ENCODE data around the gene CAMKK2. TPM values are rescaled to one million over a fixed set of nuclear protein-coding genes. Genes with fewer than 3 reads are reported as not detected.
"Not testable (repeated sequence)": the region's sequence is repeated elsewhere in the genome, so short reads cannot be mapped to it uniquely, and the experiment has no call there.

The CAMKK2 gene
- polyA plus RNA-seq, 1 donor = 45.5 TPM

GRCh38 chr12:121281116-121281515 lies 15.4 kb downstream of the CAMKK2 start:
- no CpG with 5 or more reads among the region's 14 CpGs for WGBS (ENCODE audit: insufficient coverage, low lambda C conversion rate)
- not testable (repeated sequence) for H3K27ac ChIP-seq (ENCODE audit: low read length); H3K4me3 ChIP-seq (ENCODE audit: low read length); H3K9me3 ChIP-seq (ENCODE audit: control insufficient read depth, low read depth, low read length); DNase-seq; H3K27me3 ChIP-seq (ENCODE audit: control insufficient read depth, insufficient read depth, low read length); H3K4me1 ChIP-seq (ENCODE audit: control insufficient read depth, insufficient read depth, low read length)
- peaks cover 28% of the 10 kb centered on the region for H3K36me3 ChIP-seq (ENCODE audit: control insufficient read depth, insufficient read depth, low read length)

- not testable (repeated sequence) for H3K4me3 ChIP-seq (ENCODE audit: low read length); H3K4me1 ChIP-seq (ENCODE audit: control insufficient read depth, insufficient read depth, low read length); DNase-seq; H3K9me3 ChIP-seq (ENCODE audit: control insufficient read depth, low read depth, low read length); H3K27ac ChIP-seq (ENCODE audit: low read length); H3K27me3 ChIP-seq (ENCODE audit: control insufficient read depth, insufficient read depth, low read length)
- peaks cover 31% of the 10 kb centered on the region for H3K36me3 ChIP-seq (ENCODE audit: control insufficient read depth, insufficient read depth, low read length)
- WGBS (ENCODE audit: insufficient coverage, low lambda C conversion rate) = no CpG with 5 or more reads among the region's 11 CpGs
These were observed 16.0 kb downstream of the CAMKK2 start for GRCh38 chr12:121280531-121280930.

GRCh38 chr12:121279507-121279915 lies 17.0 kb downstream of the CAMKK2 start:
- Histone ChIP-seq H3K4me3 (ENCODE audit: low read length) (no peak overlapping the region), H3K4me1 (ENCODE audit: control insufficient read depth, insufficient read depth, low read length) (no peaks in the 10 kb centered on the region), H3K27ac (ENCODE audit: low read length) (no peak overlapping the region), H3K9me3 (ENCODE audit: control insufficient read depth, low read depth, low read length) (peaks cover 2% of the 10 kb centered on the region), H3K36me3 (ENCODE audit: control insufficient read depth, insufficient read depth, low read length) (peaks cover 36% of the 10 kb centered on the region), H3K27me3 (ENCODE audit: control insufficient read depth, insufficient read depth, low read length) (no peaks in the 10 kb centered on the region)
- DNase-seq = no peak
- WGBS (ENCODE audit: insufficient coverage, low lambda C conversion rate) = no CpG with 5 or more reads among the region's 10 CpGs

GRCh38 chr12:121279071-121279375 lies 17.5 kb downstream of the CAMKK2 start:
- Histone ChIP-seq H3K4me3 (ENCODE audit: low read length) (no peak overlapping the region), H3K4me1 (ENCODE audit: control insufficient read depth, insufficient read depth, low read length) (no peaks in the 10 kb centered on the region), H3K9me3 (ENCODE audit: control insufficient read depth, low read depth, low read length) (peaks cover 4% of the 10 kb centered on the region), H3K27me3 (ENCODE audit: control insufficient read depth, insufficient read depth, low read length) (no peaks in the 10 kb centered on the region), H3K36me3 (ENCODE audit: control insufficient read depth, insufficient read depth, low read length) (peaks cover 40% of the 10 kb centered on the region), H3K27ac (ENCODE audit: low read length) (no peak overlapping the region)
- no CpG with 5 or more reads among the region's 13 CpGs for WGBS (ENCODE audit: insufficient coverage, low lambda C conversion rate)
- DNase-seq = no peak

GRCh38 chr12:121278169-121279070 lies 18.1 kb downstream of the CAMKK2 start:
- no peaks in the 10 kb centered on the region for H3K27me3 ChIP-seq (ENCODE audit: control insufficient read depth, insufficient read depth, low read length)
- H3K4me3 ChIP-seq (ENCODE audit: low read length) = no peak overlapping the region
- peaks cover 44% of the 10 kb centered on the region for H3K36me3 ChIP-seq (ENCODE audit: control insufficient read depth, insufficient read depth, low read length)
- H3K27ac ChIP-seq (ENCODE audit: low read length) = no peak overlapping the region
- H3K9me3 ChIP-seq (ENCODE audit: control insufficient read depth, low read depth, low read length) = peaks cover 5% of the 10 kb centered on the region
- DNase-seq = no peak
- no peaks in the 10 kb centered on the region for H3K4me1 ChIP-seq (ENCODE audit: control insufficient read depth, insufficient read depth, low read length)
- WGBS (ENCODE audit: insufficient coverage, low lambda C conversion rate) = no CpG with 5 or more reads among the region's 15 CpGs

GRCh38 chr12:121277374-121277759 lies 19.1 kb downstream of the CAMKK2 start:
- no peaks in the 10 kb centered on the region for H3K27me3 ChIP-seq (ENCODE audit: control insufficient read depth, insufficient read depth, low read length)
- DNase-seq = no peak
- H3K9me3 ChIP-seq (ENCODE audit: control insufficient read depth, low read depth, low read length) = peaks cover 5% of the 10 kb centered on the region
- H3K27ac ChIP-seq (ENCODE audit: low read length) = no peak overlapping the region
- H3K36me3 ChIP-seq (ENCODE audit: control insufficient read depth, insufficient read depth, low read length) = peaks cover 43% of the 10 kb centered on the region
- no peak overlapping the region for H3K4me3 ChIP-seq (ENCODE audit: low read length)
- no peaks in the 10 kb centered on the region for H3K4me1 ChIP-seq (ENCODE audit: control insufficient read depth, insufficient read depth, low read length)
- WGBS (ENCODE audit: insufficient coverage, low lambda C conversion rate) = no CpG with 5 or more reads among the region's 6 CpGs

GRCh38 chr12:121274036-121274763 lies 22.3 kb downstream of the CAMKK2 start:
- Histone ChIP-seq H3K27me3 (ENCODE audit: control insufficient read depth, insufficient read depth, low read length) (no peaks in the 10 kb centered on the region), H3K9me3 (ENCODE audit: control insufficient read depth, low read depth, low read length) (peaks cover 5% of the 10 kb centered on the region), H3K4me3 (ENCODE audit: low read length) (no peak overlapping the region), H3K36me3 (ENCODE audit: control insufficient read depth, insufficient read depth, low read length) (peaks cover 46% of the 10 kb centered on the region), H3K4me1 (ENCODE audit: control insufficient read depth, insufficient read depth, low read length) (no peaks in the 10 kb centered on the region), H3K27ac (ENCODE audit: low read length) (no peak overlapping the region)
- DNase-seq = no peak
- no CpG with 5 or more reads among the region's 35 CpGs for WGBS (ENCODE audit: insufficient coverage, low lambda C conversion rate)

GRCh38 chr12:121273364-121273896 lies 23.1 kb downstream of the CAMKK2 start:
- Histone ChIP-seq H3K36me3 (ENCODE audit: control insufficient read depth, insufficient read depth, low read length) (peaks cover 47% of the 10 kb centered on the region), H3K4me3 (ENCODE audit: low read length) (no peak overlapping the region), H3K9me3 (ENCODE audit: control insufficient read depth, low read depth, low read length) (peaks cover 3% of the 10 kb centered on the region), H3K27me3 (ENCODE audit: control insufficient read depth, insufficient read depth, low read length) (no peaks in the 10 kb centered on the region), H3K4me1 (ENCODE audit: control insufficient read depth, insufficient read depth, low read length) (no peaks in the 10 kb centered on the region), H3K27ac (ENCODE audit: low read length) (no peak overlapping the region)
- no CpG with 5 or more reads among the region's 14 CpGs for WGBS (ENCODE audit: insufficient coverage, low lambda C conversion rate)
- no peak for DNase-seq

- Histone ChIP-seq H3K36me3 (ENCODE audit: control insufficient read depth, insufficient read depth, low read length) (peaks cover 60% of the 10 kb centered on the region), H3K4me3 (ENCODE audit: low read length) (no peak overlapping the region), H3K4me1 (ENCODE audit: control insufficient read depth, insufficient read depth, low read length) (no peaks in the 10 kb centered on the region), H3K27me3 (ENCODE audit: control insufficient read depth, insufficient read depth, low read length) (no peaks in the 10 kb centered on the region), H3K9me3 (ENCODE audit: control insufficient read depth, low read depth, low read length) (no peaks in the 10 kb centered on the region), H3K27ac (ENCODE audit: low read length) (no peak overlapping the region)
- no peak for DNase-seq
- 100% methylated on average over 1 of the region's 1 CpG for WGBS (ENCODE audit: insufficient coverage, low lambda C conversion rate)
These were observed 28.7 kb downstream of the CAMKK2 start for GRCh38 chr12:121267822-121268221.

GRCh38 chr12:121264951-121265515 lies 31.5 kb downstream of the CAMKK2 start:
- Histone ChIP-seq H3K27me3 (ENCODE audit: control insufficient read depth, insufficient read depth, low read length) (no peaks in the 10 kb centered on the region), H3K4me3 (ENCODE audit: low read length) (no peak overlapping the region), H3K9me3 (ENCODE audit: control insufficient read depth, low read depth, low read length) (no peaks in the 10 kb centered on the region), H3K36me3 (ENCODE audit: control insufficient read depth, insufficient read depth, low read length) (peaks cover 76% of the 10 kb centered on the region), H3K27ac (ENCODE audit: low read length) (no peak overlapping the region), H3K4me1 (ENCODE audit: control insufficient read depth, insufficient read depth, low read length) (no peaks in the 10 kb centered on the region)
- DNase-seq = no peak
- WGBS (ENCODE audit: insufficient coverage, low lambda C conversion rate) = 79% methylated on average over 2 of the region's 10 CpGs
